Cardiac septum (tissue), 1 donor: ENCODE results near the gene HOXC11. TPM values are rescaled to one million over a fixed set of nuclear protein-coding genes. Genes with fewer than 3 reads are reported as not detected.

Experiments used
- DNase-seq: peaks from one replicate; pipeline ENCODE4 v3.0.0-alpha.2; 2020; ENCODE audit warnings: low spot score
- intact Hi-C: fragments of 100-400 bp; cut with DNase I; formaldehyde crosslinking; loops from one replicate; pipeline ENCODE4 v1.14.0; 2022
- total RNA-seq: library from RNA; stranded (reverse); fragmentation: NEBNext Ultra II Directional; extraction: Animal tissue kit (Norgen Biotek cat#: 25700); gene quantifications from one replicate; pipeline ENCODE4 v1.2.1, GENCODE V29; 2021
- donor health status: DM: no; HTN: no; CAD: no.

Gene HOXC11
- total RNA-seq, 1 donor from 2014 or later, result not detected

- intact Hi-C loops, result no loop called here
Measured at GRCh38 chr12:53969588-53970259, 3.2 kb upstream of the HOXC11 start.

GRCh38 chr12:53970451-53970850 lies 2.5 kb upstream of the HOXC11 start:
- no peak for DNase-seq
- intact Hi-C loops, result no loop called here

More at GRCh38 chr12:53969588-53970259, 3.2 kb upstream of the HOXC11 start:
- DNase-seq, result no peak

GRCh38 chr12:53971129-53971528 lies 1.8 kb upstream of the HOXC11 start:
- intact Hi-C loops, result no loop called here
- DNase-seq, result no peak

- no peak for DNase-seq
- intact Hi-C loops, result no loop called here
Measured at GRCh38 chr12:53971686-53972085, 1.2 kb upstream of the HOXC11 start.

- intact Hi-C loops, result no loop called here
- no peak for DNase-seq
Measured at GRCh38 chr12:53972152-53972702, 699 bp upstream of the HOXC11 start.

- intact Hi-C loops, result no loop called here
- no peak for DNase-seq
Measured at GRCh38 chr12:53973236-53974042, 513 bp downstream of the HOXC11 start.

- intact Hi-C loops, result no loop called here
- DNase-seq, result no peak
Measured at GRCh38 chr12:53974084-53975063, 1.4 kb downstream of the HOXC11 start, which contains the start of gene HOTAIR. TSS of gene HOTAIR (minus strand) at chr12:53974954.

GRCh38 chr12:53975064-53975471 lies 2.1 kb downstream of the HOXC11 start:
- no peak for DNase-seq
- intact Hi-C loops, result no loop called here

- DNase-seq, result no peak
- intact Hi-C loops, result no loop called here
Measured at GRCh38 chr12:53975479-53976152, 2.7 kb downstream of the HOXC11 start.

GRCh38 chr12:53976172-53976822 lies 3.4 kb downstream of the HOXC11 start:
- intact Hi-C loops, result no loop called here
- no peak for DNase-seq

- DNase-seq, result no peak
- intact Hi-C loops, result no loop called here
Measured at GRCh38 chr12:53976823-53977595, 4.1 kb downstream of the HOXC11 start.

- intact Hi-C loops, result no loop called here
- DNase-seq, result no peak
Measured at GRCh38 chr12:53977596-53978445, 4.9 kb downstream of the HOXC11 start.

- DNase-seq, result no peak
Measured at GRCh38 chr12:53978477-53979356, 5.8 kb downstream of the HOXC11 start.

GRCh38 chr12:53980104-53980801 lies 7.3 kb downstream of the HOXC11 start:
- no peak for DNase-seq
- intact Hi-C loops, result no loop called here

More at GRCh38 chr12:53978477-53979356, 5.8 kb downstream of the HOXC11 start:
- intact Hi-C loops, result no loop called here

GRCh38 chr12:53980802-53981496 lies 8.0 kb downstream of the HOXC11 start:
- intact Hi-C loops, result no loop called here
- no peak for DNase-seq
